Heart left ventricle (tissue), 16 donors: Measurements from ENCODE around the gene SLC6A3. TPM values are rescaled to one million over a fixed set of nuclear protein-coding genes. Genes with fewer than 3 reads are reported as not detected.

ENCODE experiments used
- ATAC-seq, 4 donors: fragments of 200-7000 bp; cut with Tn5 transposase; one replicate each; pipeline ENCODE4 v1.9.1; 2020 to 2022; ENCODE audit warnings: moderate library complexity in 4 of 4, mild to moderate bottlenecking in 3 of 4, moderate number of reproducible peaks in 1 of 4
- DNase-seq, 5 donors: peaks; one replicate each; pipeline ENCODE4 v3.0.0-alpha.2; 2020
- H3K27ac ChIP-seq, 12 donors: fragments of 200-600 bp; sonication (generic) in 4 of 12; one replicate each; pipeline versions ENCODE4 v1.5.0 to v1.8.0; 2016 to 2022; ENCODE audit warnings: mild to moderate bottlenecking in 2 of 12
- H3K27me3 ChIP-seq, 9 donors: fragments of 200-600 bp; sonication (generic) in 2 of 9; one replicate each; pipeline versions ENCODE4 v1.5.1 to v1.8.0; 2016 to 2022; ENCODE audit warnings: mild to moderate bottlenecking in 3 of 9
- H3K36me3 ChIP-seq, 9 donors: fragments of 200-600 bp; sonication (generic) in 2 of 9; one replicate each; pipeline versions ENCODE4 v1.5.0 to v1.8.0; 2018 to 2022; ENCODE audit warnings: mild to moderate bottlenecking in 2 of 9
- H3K4me1 ChIP-seq, 12 donors: fragments of 200-600 bp; sonication (generic) in 4 of 12; one replicate each; pipeline versions ENCODE4 v1.5.0 to v1.8.0; 2016 to 2022; ENCODE audit warnings: mild to moderate bottlenecking in 3 of 12
- H3K4me3 ChIP-seq, 12 donors: fragments of 200-600 bp; sonication (generic) in 4 of 12; one replicate each; pipeline versions ENCODE4 v1.5.0 to v1.8.0; 2017 to 2022; ENCODE audit warnings: mild to moderate bottlenecking in 9 of 12, moderate library complexity in 4 of 12
- H3K9me3 ChIP-seq, 12 donors: fragments of 200-600 bp; sonication (generic) in 4 of 12; one replicate each; pipeline versions ENCODE4 v1.5.0 to v1.8.0; 2016 to 2022; ENCODE audit warnings: mild to moderate bottlenecking in 1 of 12
- POLR2A ChIP-seq, 2 donors: fragments of 450-650 bp; IDR thresholded peaks; one replicate each; pipeline ENCODE4 v1.6.1; 2017; ENCODE audit warnings: antibody characterized with exemption in 2 of 2, mild to moderate bottlenecking in 2 of 2, moderate library complexity in 2 of 2
- WGBS, 4 donors: extraction: QIAGEN DNeasy Blood & Tissue Kit in 2 of 4; methylation state at CpG; one replicate each; pipeline versions ENCODE4 v1.1.5 to v1.1.7; 2013 to 2018; 5-methylcytosine and 5-hydroxymethylcytosine counted together
- intact Hi-C, 10 donors: fragments of 100-400 bp; cut with DNase I; formaldehyde crosslinking; loops; one replicate each; pipeline versions ENCODE4 v1.11.1 to v1.14.2; 2022
- polyA plus RNA-seq, 2 donors: library from polyadenylated mRNA; stranded (reverse); fragments of 200-250 nt; gene quantifications; one replicate each; pipeline ENCODE4 v1.2.3, GENCODE V29; 2013
- total RNA-seq, 9 donors: library from RNA; depleted of rRNA in 2 of 9; stranded (reverse); fragments of >200 nt in 2 of 9; fragmentation: NEBNext Ultra II Directional in 3 of 9; extraction: Animal tissue kit (Norgen Biotek cat#: 25700) in 3 of 9; gene quantifications; one replicate each; pipeline versions ENCODE4 v1.1.0 to v1.2.4, GENCODE V29; 2016 to 2023
- TF ChIP-seq, protein P1 (sequence below), 12 donors: fragments of 200-600 bp; sonication (generic) in 4 of 12; IDR thresholded peaks; one replicate each; pipeline versions ENCODE4 v1.5.0 to v1.8.0; 2018 to 2022; ENCODE audit warnings: antibody characterized with exemption in 12 of 12, mild to moderate bottlenecking in 5 of 12
- donor health status: ischemic (EF 13 %, LVEDD 7.1; RV severe dilation, severe dysfunction).
- donor health status: healthy with polysubstance abuse.
- donor health status: DM: no; HTN: yes; CAD: no.
- donor health status: DM: no; HTN: no; CAD: no.
- donor health status: ischemic (EF 25% LVEDD 6.9; RV normal size, moderate dysfunction).
- donor health status: ischemic (EF 25% LVEDD 5.7; RV mildly dilated, moderate dysfunction).
- donor health status: healthy.
- donor health status: DM: yes; HTN: yes; CAD: no.
- donor health status: ischemic (EF 35%, LVEDD 5.7; RV mildly dilated, moderate dysfunction).
- donor health status: nonischemic (EF 11% LVEDD 7.7; RV severe dilation, severe dysfunction).
- donor health status: DM: yes; HTN: yes; CAD: no.
- donor health status: PGD.
- donor health status: ischemic (EF 29% LVEDD 5.4; RV normal size, mild dysfunction).
- donor health status: nonischemic (EF 23%, LVEDD 6.1; RV moderate dilation, normal function).

SLC6A3 gene
- total and polyA plus RNA-seq, 11 donors, result 0.06 to 0.29 (median 0.11) TPM; not detected in 7

DNA sequence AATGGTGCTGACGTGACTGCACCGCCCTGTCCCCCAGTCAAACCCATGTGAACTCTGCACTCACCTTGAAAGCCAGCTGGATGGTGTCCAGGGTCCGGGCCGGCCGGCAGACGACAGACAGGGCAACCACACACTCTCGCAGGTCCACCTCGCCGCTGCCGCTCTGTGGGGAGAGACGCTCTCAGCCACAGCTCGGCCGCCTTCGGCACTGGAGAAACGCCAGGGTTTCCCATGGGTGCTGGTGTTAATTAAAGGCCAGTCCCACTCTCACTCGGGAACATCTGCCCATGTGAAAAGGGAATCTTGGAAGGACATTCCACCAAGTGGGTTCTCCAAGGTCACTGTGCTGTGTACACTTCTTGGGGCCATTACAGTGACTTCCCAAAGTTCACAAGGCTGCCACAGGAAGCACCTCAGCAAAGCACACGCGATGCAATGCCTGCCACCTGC is 25.5 kb upstream of the SLC6A3 start:
- Histone ChIP-seq H3K36me3 (peaks cover 0 to 89% (median 22%) of the 10 kb centered on the region in 9 donors), H3K27ac (no peak overlapping the region), H3K9me3 (no peaks in the 10 kb centered on the region), H3K27me3 (no peaks in the 10 kb centered on the region), H3K4me1 (no peaks in the 10 kb centered on the region), H3K4me3 (no peak overlapping the region)
- DNase-seq (peak in 1 of 5 donors; percentile 29), ATAC-seq (no peak)
- intact Hi-C loops, result loop anchor here in 2 of 10 donors (10.0 kb wide), 1 partner anchor 174 kb away; no protein-coding TSS in a partner anchor
- WGBS, 4 donors, result 64 to 84% (median 78%) methylated on average over 8 to 18 of the region's 18 CpGs
- TF ChIP-seq POLR2A (IDR thresholded peaks at IDR 0.05), result no peak
- TF ChIP-seq, protein P1, sequence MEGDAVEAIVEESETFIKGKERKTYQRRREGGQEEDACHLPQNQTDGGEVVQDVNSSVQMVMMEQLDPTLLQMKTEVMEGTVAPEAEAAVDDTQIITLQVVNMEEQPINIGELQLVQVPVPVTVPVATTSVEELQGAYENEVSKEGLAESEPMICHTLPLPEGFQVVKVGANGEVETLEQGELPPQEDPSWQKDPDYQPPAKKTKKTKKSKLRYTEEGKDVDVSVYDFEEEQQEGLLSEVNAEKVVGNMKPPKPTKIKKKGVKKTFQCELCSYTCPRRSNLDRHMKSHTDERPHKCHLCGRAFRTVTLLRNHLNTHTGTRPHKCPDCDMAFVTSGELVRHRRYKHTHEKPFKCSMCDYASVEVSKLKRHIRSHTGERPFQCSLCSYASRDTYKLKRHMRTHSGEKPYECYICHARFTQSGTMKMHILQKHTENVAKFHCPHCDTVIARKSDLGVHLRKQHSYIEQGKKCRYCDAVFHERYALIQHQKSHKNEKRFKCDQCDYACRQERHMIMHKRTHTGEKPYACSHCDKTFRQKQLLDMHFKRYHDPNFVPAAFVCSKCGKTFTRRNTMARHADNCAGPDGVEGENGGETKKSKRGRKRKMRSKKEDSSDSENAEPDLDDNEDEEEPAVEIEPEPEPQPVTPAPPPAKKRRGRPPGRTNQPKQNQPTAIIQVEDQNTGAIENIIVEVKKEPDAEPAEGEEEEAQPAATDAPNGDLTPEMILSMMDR (IDR thresholded peaks at IDR 0.05), result no peak

DNA sequence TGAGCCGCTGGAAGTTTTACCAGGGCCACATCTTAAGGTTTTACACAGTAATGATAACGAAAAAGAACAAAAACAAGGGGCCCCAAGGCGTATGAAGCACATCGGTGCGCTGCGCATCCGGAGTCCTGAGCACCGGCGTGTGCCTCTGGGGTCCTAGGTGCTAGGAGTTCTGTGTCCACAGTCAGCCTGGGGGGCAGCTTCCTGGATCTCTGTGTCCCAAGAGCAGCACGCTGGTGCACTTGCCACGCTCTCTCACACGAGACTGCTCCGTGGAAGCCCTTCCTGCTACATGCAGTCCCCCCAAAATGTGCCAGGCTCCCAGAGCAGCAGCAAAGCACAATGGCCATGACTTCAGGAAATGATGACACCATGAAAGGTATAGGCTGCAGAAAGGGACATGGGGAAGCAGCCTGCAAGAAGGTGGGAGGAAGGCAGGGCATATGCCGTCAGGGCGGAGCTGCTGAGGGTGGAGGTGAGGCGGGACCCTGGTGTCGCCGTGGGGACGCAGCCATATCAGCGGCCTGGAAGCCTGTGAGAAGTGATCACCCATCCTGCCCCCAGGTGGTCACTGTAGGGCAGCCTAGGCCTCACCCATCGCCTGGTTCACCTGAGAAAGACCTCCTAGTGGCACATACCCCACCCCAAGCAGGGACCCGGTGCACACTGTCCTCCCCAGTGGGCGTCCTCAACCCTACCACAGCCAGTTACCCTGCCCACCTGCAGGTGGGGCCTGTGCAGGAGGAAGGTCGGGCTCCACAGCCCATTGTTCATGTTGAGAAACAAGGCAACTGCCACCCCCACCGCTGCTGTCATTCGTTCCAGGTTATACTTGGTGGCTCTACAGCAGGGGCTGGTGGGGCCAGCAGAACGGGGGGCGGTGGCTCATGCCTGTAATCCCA is 23.6 kb upstream of the SLC6A3 start:
- DNase-seq, result peak in 2 of 5 donors; percentile 17 to 18

DNA sequence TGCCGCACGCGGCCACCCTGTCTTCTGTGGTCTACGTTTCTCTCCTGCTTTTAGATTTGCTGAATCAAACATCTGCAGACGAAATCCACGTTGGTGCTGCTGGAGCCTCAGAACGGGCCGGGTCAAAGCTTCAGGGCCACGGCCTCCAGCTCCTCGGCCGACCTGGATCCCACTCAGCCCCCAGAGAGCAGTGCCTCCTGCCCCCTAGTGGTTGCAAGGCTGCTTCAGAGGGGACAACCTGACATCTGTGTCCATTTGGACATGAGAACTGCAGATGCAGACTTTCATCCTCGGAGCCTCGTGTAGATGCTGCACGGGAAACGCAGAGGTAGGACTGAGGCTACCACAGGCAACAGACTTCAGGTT is 23.0 kb upstream of the SLC6A3 start:
- peak in 1 of 5 donors; percentile 27 for DNase-seq
- Histone ChIP-seq H3K27ac (no peak overlapping the region), H3K27me3 (no peaks in the 10 kb centered on the region), H3K9me3 (no peaks in the 10 kb centered on the region), H3K36me3 (peaks cover 0 to 81% (median 19%) of the 10 kb centered on the region in 9 donors), H3K4me1 (no peaks in the 10 kb centered on the region), H3K4me3 (no peak overlapping the region)
- intact Hi-C loops, result no loop called here
- WGBS, 4 donors, result 71 to 77% (median 75%) methylated on average over 15 of the region's 15 CpGs
- TF ChIP-seq POLR2A (IDR thresholded peaks at IDR 0.05), result no peak
- TF ChIP-seq, protein P1 (IDR thresholded peaks at IDR 0.05), result peak in 11 of 12 donors; percentile 18 to 62 (median 45)
- ATAC-seq, result peak in 1 of 4 donors; percentile 21

More for the DNA sequence above, 23.6 kb upstream of the SLC6A3 start:
- Histone ChIP-seq H3K27me3 (no peaks in the 10 kb centered on the region), H3K9me3 (no peaks in the 10 kb centered on the region), H3K4me3 (no peak overlapping the region), H3K36me3 (peaks cover 0 to 81% (median 12%) of the 10 kb centered on the region in 9 donors), H3K27ac (no peak overlapping the region), H3K4me1 (no peaks in the 10 kb centered on the region)
- WGBS, 4 donors, result 92 to 94% (median 94%) methylated on average over 26 to 28 of the region's 28 CpGs
- ATAC-seq, result no peak
- no peak for TF ChIP-seq POLR2A (IDR thresholded peaks at IDR 0.05)
- TF ChIP-seq, protein P1 (IDR thresholded peaks at IDR 0.05), result no peak
- intact Hi-C loops, result no loop called here
